A549 (cell line): Measurements from ENCODE around the gene HSPB2.

Experiments
- CEBPB ChIP-seq, 2 experiments: fragments of >200 bp in 1 of 2; sonication (Bioruptor Twin) in 1 of 2; formaldehyde crosslinking in 1 of 2; IDR thresholded peaks; 2 replicates each; pipeline ENCODE4 v1.6.1; 2012 to 2016
- CTCF ChIP-seq: fragments of >200 bp; sonication (Bioruptor Twin); formaldehyde crosslinking; IDR thresholded peaks from 3 replicates; pipeline ENCODE4 v1.5.1; 2016
- EP300 ChIP-seq, 2 experiments: fragments of >200 bp; sonication (Bioruptor Twin); formaldehyde crosslinking; IDR thresholded peaks; 2 replicates in 1 of 2; 3 replicates in 1 of 2; pipeline ENCODE4 v1.6.1; 2016 to 2017
- JUN ChIP-seq, 2 experiments: fragments of >200 bp; sonication (Bioruptor Twin); formaldehyde crosslinking; IDR thresholded peaks; 2 replicates in 1 of 2; 3 replicates in 1 of 2; pipeline ENCODE4 v1.6.1; 2016 to 2017
- KDM1A ChIP-seq: fragments of 200-600 bp; sonication (generic); IDR thresholded peaks from 2 replicates; pipeline ENCODE4 v1.6.1; 2016; ENCODE audit warnings: low read depth, mild to moderate bottlenecking
- MAX ChIP-seq: IDR thresholded peaks from 2 replicates; pipeline ENCODE4 v1.6.1; 2012
- MAZ ChIP-seq: fragments of 150-350 bp; IDR thresholded peaks from 2 replicates; pipeline ENCODE4 v1.6.1; 2014; ENCODE audit warnings: antibody characterized with exemption, low read depth, low read length, borderline replicate concordance
- MYC ChIP-seq: IDR thresholded peaks from 2 replicates; pipeline ENCODE4 v1.6.1; 2012; ENCODE audit warnings: mild to moderate bottlenecking, inconsistent platforms, low read length, improper control_type of control experiment, borderline replicate concordance
- PBX3 ChIP-seq: IDR thresholded peaks from 2 replicates; pipeline ENCODE4 v1.6.1; 2012
- PHF8 ChIP-seq: fragments of 200-600 bp; sonication (generic); IDR thresholded peaks from 2 replicates; pipeline ENCODE4 v1.6.1; 2016; ENCODE audit warnings: low read depth, mild to moderate bottlenecking, antibody characterized with exemption, moderate library complexity, borderline replicate concordance
- POLR2A ChIP-seq: IDR thresholded peaks from 2 replicates; pipeline ENCODE4 v1.6.1; 2012; ENCODE audit warnings: mild to moderate bottlenecking, low read length
- RCOR1 ChIP-seq: fragments of 150-350 bp; IDR thresholded peaks from 2 replicates; pipeline ENCODE4 v1.6.1; 2014; ENCODE audit warnings: antibody characterized with exemption, low read length, low read depth

GRCh38 chr11:111949519-111950426 is 37.2 kb downstream of the HSPB2 start:
- no peak for TF ChIP-seq CTCF
- TF ChIP-seq MYC = no peak
- no peak for TF ChIP-seq PBX3
- no peak for TF ChIP-seq MAX
- no peak for TF ChIP-seq POLR2A
- TF ChIP-seq CEBPB (IDR thresholded peaks at IDR 0.05) = no peak
- TF ChIP-seq PHF8 = no peak
- no peak for TF ChIP-seq RCOR1
- no peak for TF ChIP-seq MAZ
- TF ChIP-seq KDM1A = no peak
- TF ChIP-seq JUN (IDR thresholded peaks at IDR 0.05) = no peak
- no peak for TF ChIP-seq EP300 (IDR thresholded peaks at IDR 0.05)
